Measurements from ENCODE around the gene TFF1.

Gene TFF1

DNA sequence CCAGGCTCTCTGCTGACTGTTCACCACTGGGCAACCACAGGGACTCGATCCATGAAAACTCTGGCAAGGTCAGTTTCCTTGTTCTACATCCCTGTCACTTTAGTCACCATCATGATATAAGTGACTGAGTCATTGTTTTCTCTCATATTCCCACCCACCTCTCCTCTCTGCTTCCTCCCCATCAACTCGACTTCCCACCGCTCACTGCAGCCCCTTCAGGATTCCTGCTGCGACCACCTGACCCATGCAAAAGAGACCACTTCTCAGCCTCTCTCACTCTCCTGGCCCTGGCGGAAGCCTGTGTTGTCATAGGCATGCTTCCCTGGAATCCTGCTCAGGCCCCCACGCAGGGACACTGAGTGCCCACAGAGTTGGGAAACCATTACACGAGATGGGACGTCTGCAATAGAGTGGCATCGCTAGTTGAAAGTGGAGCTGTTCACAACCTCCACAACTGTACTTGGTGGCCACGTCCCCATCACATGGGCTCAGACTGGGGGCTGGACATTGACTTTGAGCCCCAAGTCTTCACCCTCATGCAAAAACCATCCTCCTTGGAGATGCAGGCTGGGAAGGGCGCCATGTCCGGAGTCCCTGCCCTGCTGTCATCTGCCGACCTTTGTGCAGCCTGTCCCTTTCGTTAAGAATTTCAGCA lies 13.8 kb downstream of the TFF1 start:
- TF ChIP-seq, protein P1, sequence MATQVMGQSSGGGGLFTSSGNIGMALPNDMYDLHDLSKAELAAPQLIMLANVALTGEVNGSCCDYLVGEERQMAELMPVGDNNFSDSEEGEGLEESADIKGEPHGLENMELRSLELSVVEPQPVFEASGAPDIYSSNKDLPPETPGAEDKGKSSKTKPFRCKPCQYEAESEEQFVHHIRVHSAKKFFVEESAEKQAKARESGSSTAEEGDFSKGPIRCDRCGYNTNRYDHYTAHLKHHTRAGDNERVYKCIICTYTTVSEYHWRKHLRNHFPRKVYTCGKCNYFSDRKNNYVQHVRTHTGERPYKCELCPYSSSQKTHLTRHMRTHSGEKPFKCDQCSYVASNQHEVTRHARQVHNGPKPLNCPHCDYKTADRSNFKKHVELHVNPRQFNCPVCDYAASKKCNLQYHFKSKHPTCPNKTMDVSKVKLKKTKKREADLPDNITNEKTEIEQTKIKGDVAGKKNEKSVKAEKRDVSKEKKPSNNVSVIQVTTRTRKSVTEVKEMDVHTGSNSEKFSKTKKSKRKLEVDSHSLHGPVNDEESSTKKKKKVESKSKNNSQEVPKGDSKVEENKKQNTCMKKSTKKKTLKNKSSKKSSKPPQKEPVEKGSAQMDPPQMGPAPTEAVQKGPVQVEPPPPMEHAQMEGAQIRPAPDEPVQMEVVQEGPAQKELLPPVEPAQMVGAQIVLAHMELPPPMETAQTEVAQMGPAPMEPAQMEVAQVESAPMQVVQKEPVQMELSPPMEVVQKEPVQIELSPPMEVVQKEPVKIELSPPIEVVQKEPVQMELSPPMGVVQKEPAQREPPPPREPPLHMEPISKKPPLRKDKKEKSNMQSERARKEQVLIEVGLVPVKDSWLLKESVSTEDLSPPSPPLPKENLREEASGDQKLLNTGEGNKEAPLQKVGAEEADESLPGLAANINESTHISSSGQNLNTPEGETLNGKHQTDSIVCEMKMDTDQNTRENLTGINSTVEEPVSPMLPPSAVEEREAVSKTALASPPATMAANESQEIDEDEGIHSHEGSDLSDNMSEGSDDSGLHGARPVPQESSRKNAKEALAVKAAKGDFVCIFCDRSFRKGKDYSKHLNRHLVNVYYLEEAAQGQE (IDR thresholded peaks at IDR 0.05; ENCODE audit: insufficient replicate concordance, low read depth): no peak
- no peak for TF ChIP-seq POLR2AphosphoS5 (IDR thresholded peaks at IDR 0.05; ENCODE audit: low read depth)
- TF ChIP-seq, protein P2, sequence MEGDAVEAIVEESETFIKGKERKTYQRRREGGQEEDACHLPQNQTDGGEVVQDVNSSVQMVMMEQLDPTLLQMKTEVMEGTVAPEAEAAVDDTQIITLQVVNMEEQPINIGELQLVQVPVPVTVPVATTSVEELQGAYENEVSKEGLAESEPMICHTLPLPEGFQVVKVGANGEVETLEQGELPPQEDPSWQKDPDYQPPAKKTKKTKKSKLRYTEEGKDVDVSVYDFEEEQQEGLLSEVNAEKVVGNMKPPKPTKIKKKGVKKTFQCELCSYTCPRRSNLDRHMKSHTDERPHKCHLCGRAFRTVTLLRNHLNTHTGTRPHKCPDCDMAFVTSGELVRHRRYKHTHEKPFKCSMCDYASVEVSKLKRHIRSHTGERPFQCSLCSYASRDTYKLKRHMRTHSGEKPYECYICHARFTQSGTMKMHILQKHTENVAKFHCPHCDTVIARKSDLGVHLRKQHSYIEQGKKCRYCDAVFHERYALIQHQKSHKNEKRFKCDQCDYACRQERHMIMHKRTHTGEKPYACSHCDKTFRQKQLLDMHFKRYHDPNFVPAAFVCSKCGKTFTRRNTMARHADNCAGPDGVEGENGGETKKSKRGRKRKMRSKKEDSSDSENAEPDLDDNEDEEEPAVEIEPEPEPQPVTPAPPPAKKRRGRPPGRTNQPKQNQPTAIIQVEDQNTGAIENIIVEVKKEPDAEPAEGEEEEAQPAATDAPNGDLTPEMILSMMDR (IDR thresholded peaks at IDR 0.05; ENCODE audit: insufficient read depth, low read length): no peak
- TF ChIP-seq GABPA (IDR thresholded peaks at IDR 0.05; ENCODE audit: low read depth): no peak
- TF ChIP-seq SPI1 (IDR thresholded peaks at IDR 0.05; ENCODE audit: borderline replicate concordance, low read depth): no peak
- no peak for DNase-seq (ENCODE audit: low read depth in 1 of 2, low spot score in 1 of 2)
- Histone ChIP-seq H3K27me3 (ENCODE audit: insufficient read depth, poor library complexity, severe bottlenecking) (no peaks in the 10 kb centered on the region), H3K4me3 (replicated peaks; ENCODE audit: insufficient read depth, low read length) (no peak overlapping the region), H3K27ac (replicated peaks) (no peak overlapping the region)

DNA sequence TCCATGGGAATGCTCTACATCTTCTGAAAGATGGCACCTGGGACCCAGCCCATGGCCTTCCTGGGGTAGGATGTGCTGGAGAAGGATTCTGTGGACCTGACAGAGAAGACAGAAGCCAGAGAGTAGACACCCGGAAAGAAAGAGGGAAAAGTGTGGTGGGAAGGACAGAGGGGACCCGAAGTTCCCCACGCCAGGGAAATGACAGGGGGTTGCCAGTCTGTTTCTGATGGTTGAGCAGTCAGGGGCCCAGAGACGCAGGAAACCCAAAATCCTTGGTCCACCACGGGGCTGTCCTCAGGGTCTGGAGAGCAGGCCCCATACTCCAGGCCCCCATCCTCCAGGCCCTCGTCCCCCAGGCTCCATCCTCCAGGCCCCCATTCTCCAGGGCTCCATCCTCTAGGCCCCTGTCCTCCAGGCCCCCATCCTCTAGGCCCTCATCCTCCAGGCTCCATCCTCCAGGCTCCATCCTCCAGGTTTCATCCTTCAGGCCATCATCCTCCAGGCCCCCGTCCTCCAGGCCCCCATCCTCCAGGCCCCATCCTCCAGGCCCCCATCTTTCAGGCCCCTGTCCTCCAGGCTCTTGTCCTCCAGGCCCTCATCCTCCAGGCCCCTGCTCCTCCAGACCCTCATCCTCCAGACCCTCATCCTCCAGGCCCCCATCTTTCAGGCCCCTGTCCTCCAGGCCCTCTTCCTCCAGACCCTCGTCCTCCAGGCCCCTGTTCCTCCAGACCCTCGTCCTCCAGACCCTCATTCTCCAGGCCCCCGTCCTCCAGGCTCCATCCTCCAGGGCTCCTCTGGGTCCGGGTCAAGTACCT lies 14.5 kb downstream of the TFF1 start:
- Histone ChIP-seq H3K27me3 (ENCODE audit: insufficient read depth, poor library complexity, severe bottlenecking) (no peaks in the 10 kb centered on the region), H3K4me3 (replicated peaks; ENCODE audit: insufficient read depth, low read length) (no peak overlapping the region), H3K27ac (replicated peaks) (no peak overlapping the region)
- TF ChIP-seq, protein P2 (IDR thresholded peaks at IDR 0.05; ENCODE audit: insufficient read depth, low read length): no peak
- TF ChIP-seq, protein P1 (IDR thresholded peaks at IDR 0.05; ENCODE audit: insufficient replicate concordance, low read depth): no peak
- no peak for DNase-seq (ENCODE audit: low read depth in 1 of 2, low spot score in 1 of 2)

DNA sequence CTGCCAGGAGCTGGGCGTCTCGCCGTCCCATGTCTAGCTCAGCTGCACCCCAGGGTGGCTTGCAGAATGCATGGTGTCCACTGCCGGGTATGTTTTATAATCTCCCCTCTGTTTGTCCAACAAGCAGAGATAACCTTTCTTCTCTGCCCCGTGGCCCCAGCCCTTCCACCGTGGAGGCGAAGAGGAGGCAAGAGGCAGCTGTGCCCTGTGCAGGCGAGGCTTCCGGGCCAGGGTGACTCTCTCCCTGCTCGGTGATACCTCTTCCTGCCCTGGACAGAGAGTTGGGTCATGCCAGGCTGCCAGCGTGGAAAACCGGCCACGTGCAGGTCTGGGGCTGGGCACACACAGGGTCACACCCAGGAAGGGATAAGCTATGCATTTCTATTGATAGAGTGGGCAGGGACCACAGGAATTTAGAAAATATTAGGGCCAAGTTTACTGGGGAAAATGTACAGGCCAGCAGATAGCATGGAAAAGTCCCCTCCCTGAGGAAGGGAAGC lies 15.4 kb downstream of the TFF1 start, which contains the start of gene TFF2:
TFF2 (minus strand) TSS at position 68 of the 500 bp plus-strand sequence; CDS start at position 31, 37 bp downstream.
- no peak within 1 kb of the TSS for H3K4me3 ChIP-seq (replicated peaks; ENCODE audit: insufficient read depth, low read length)
- H3K27me3 ChIP-seq (ENCODE audit: insufficient read depth, poor library complexity, severe bottlenecking): no peaks in the 10 kb centered on the region
- H3K27ac ChIP-seq (replicated peaks): no peak within 1 kb of the TSS
- TF ChIP-seq SPI1 (IDR thresholded peaks at IDR 0.05; ENCODE audit: borderline replicate concordance, low read depth) (no peak), GABPA (IDR thresholded peaks at IDR 0.05; ENCODE audit: low read depth) (no peak), POLR2AphosphoS5 (IDR thresholded peaks at IDR 0.05; ENCODE audit: low read depth) (no peak)
- TF ChIP-seq, protein P2 (IDR thresholded peaks at IDR 0.05; ENCODE audit: insufficient read depth, low read length): no peak
- TF ChIP-seq, protein P1 (IDR thresholded peaks at IDR 0.05; ENCODE audit: insufficient replicate concordance, low read depth): no peak
- no peak for DNase-seq (ENCODE audit: low read depth in 1 of 2, low spot score in 1 of 2)

Data from HL-60 (cell line).